Right atrium auricular region (tissue), 2 donors: ENCODE measurements around the gene NDUFB2. TPM values are rescaled to one million over a fixed set of nuclear protein-coding genes. Genes with fewer than 3 reads are reported as not detected.

Source experiments
- DNase-seq: peaks from one replicate; pipeline ENCODE4 v3.0.0-alpha.2; 2019; ENCODE audit warnings: low spot score
- H3K27ac ChIP-seq, 2 donors: fragments of 200-600 bp; sonication (generic); 1 replicate in 1 of 2; 2 replicates in 1 of 2; pipeline ENCODE4 v1.5.1; 2016 to 2019
- H3K27me3 ChIP-seq, 2 donors: fragments of 200-600 bp; sonication (generic); one replicate each; pipeline versions ENCODE4 v1.5.1 to v1.6.0; 2017 to 2019
- H3K36me3 ChIP-seq: fragments of 200-600 bp; sonication (generic); one replicate; pipeline ENCODE4 v1.5.1; 2016
- H3K4me1 ChIP-seq, 2 donors: fragments of 200-600 bp; sonication (generic); one replicate each; pipeline versions ENCODE4 v1.5.1 to v1.6.0; 2017 to 2019
- H3K4me3 ChIP-seq, 2 donors: fragments of 200-600 bp; sonication (generic); 1 replicate in 1 of 2; 2 replicates in 1 of 2; pipeline ENCODE4 v1.5.1; 2017 to 2019; ENCODE audit warnings: mild to moderate bottlenecking in 1 of 2, moderate library complexity in 1 of 2
- H3K9me3 ChIP-seq, 2 donors: fragments of 200-600 bp; sonication (generic); one replicate each; pipeline ENCODE4 v1.5.1; 2019
- CTCF ChIP-seq, 2 donors: fragments of 200-600 bp; sonication (generic); IDR thresholded peaks; one replicate each; pipeline ENCODE4 v1.5.1; 2019; ENCODE audit warnings: antibody characterized with exemption in 2 of 2
- total RNA-seq, 2 donors: library from RNA; depleted of rRNA; stranded (reverse); fragments of >200 nt; gene quantifications; one replicate each; pipeline ENCODE4 v1.1.0, GENCODE V29; 2016

The NDUFB2 gene
- total RNA-seq, 2 donors from 2014 or later = 397 to 767 TPM

- Histone ChIP-seq H3K36me3 (no peaks in the 10 kb centered on the region), H3K27me3 (no peaks in the 10 kb centered on the region), H3K9me3 (no peaks in the 10 kb centered on the region), H3K27ac (no peak overlapping the region), H3K4me3 (no peak overlapping the region), H3K4me1 (peaks cover 0 to 25% of the 10 kb centered on the region in 2 donors)
- no peak for DNase-seq
- TF ChIP-seq CTCF (IDR thresholded peaks at IDR 0.05) = no peak
Measured at GRCh38 chr7:140670343-140670935, 26.1 kb upstream of the NDUFB2 start.

- Histone ChIP-seq H3K9me3 (no peaks in the 10 kb centered on the region), H3K36me3 (no peaks in the 10 kb centered on the region), H3K27me3 (no peaks in the 10 kb centered on the region), H3K4me3 (no peak overlapping the region), H3K4me1 (peaks cover 0 to 25% of the 10 kb centered on the region in 2 donors), H3K27ac (no peak overlapping the region)
- no peak for DNase-seq
- no peak for TF ChIP-seq CTCF (IDR thresholded peaks at IDR 0.05)
Measured at GRCh38 chr7:140671966-140672365, 24.5 kb upstream of the NDUFB2 start.

GRCh38 chr7:140672382-140673062 lies 24.0 kb upstream of the NDUFB2 start, which contains the start of gene ADCK2:
ADCK2 (plus strand) TSS chr7:140672945; CDS start chr7:140673331, 386 bp downstream.
- H3K9me3 ChIP-seq = no peaks in the 10 kb centered on the region
- H3K4me1 ChIP-seq = peaks cover 0 to 25% of the 10 kb centered on the region in 2 donors
- H3K36me3 ChIP-seq = no peaks in the 10 kb centered on the region
- no peak for TF ChIP-seq CTCF (IDR thresholded peaks at IDR 0.05)
- no peaks in the 10 kb centered on the region for H3K27me3 ChIP-seq
- H3K27ac ChIP-seq = peak within 1 kb of the TSS; percentile 73 to 82
- DNase-seq = no peak
- H3K4me3 ChIP-seq = peak within 1 kb of the TSS; percentile 64 to 72

GRCh38 chr7:140673063-140673773 lies 23.3 kb upstream of the NDUFB2 start:
- DNase-seq = no peak
- H3K4me3 ChIP-seq = peak overlapping the region; percentile 64 to 72

GRCh38 chr7:140673774-140674155 lies 22.7 kb upstream of the NDUFB2 start:
- H3K27me3 ChIP-seq = no peaks in the 10 kb centered on the region
- peak overlapping the region; percentile 73 to 82 for H3K27ac ChIP-seq
- no peaks in the 10 kb centered on the region for H3K9me3 ChIP-seq
- DNase-seq = no peak
- H3K36me3 ChIP-seq = no peaks in the 10 kb centered on the region
- peaks cover 0 to 25% of the 10 kb centered on the region in 2 donors for H3K4me1 ChIP-seq
- H3K4me3 ChIP-seq = peak overlapping the region; percentile 64 to 72
- TF ChIP-seq CTCF (IDR thresholded peaks at IDR 0.05) = no peak

More at GRCh38 chr7:140673063-140673773, 23.3 kb upstream of the NDUFB2 start:
- Histone ChIP-seq H3K27ac (peak overlapping the region; percentile 73 to 82), H3K4me1 (peaks cover 0 to 25% of the 10 kb centered on the region in 2 donors), H3K27me3 (no peaks in the 10 kb centered on the region), H3K36me3 (no peaks in the 10 kb centered on the region), H3K9me3 (no peaks in the 10 kb centered on the region)
- TF ChIP-seq CTCF (IDR thresholded peaks at IDR 0.05) = peak in 1 of 2 donors; percentile 22
